DND-41 (cell line): ENCODE measurements around the gene RHOH.

ENCODE experiments used
- ATAC-seq: fragments of 200-7000 bp; cut with Tn5 transposase; 3 replicates; pipeline ENCODE4 v1.9.1; 2021; ENCODE audit warnings: low read depth; ENCODE audit not compliant: insufficient read depth
- DNase-seq: peaks from one replicate; pipeline ENCODE4 v3.0.0-alpha.2; 2020
- H2AFZ ChIP-seq: 2 replicates; pipeline ENCODE4 v1.6.0; 2012; ENCODE audit warnings: low read depth, low read length
- H3K27ac ChIP-seq: 2 replicates; pipeline ENCODE4 v1.5.1; 2012; ENCODE audit warnings: low read length, inconsistent platforms
- H3K27me3 ChIP-seq: fragments of 200-600 bp; sonication (generic); 2 replicates; pipeline ENCODE4 v1.6.0; 2012; ENCODE audit warnings: low read length, mild to moderate bottlenecking, inconsistent platforms; ENCODE audit not compliant: insufficient read depth, poor library complexity
- H3K36me3 ChIP-seq: 2 replicates; pipeline ENCODE4 v1.5.1; 2012; ENCODE audit warnings: low read length, inconsistent platforms; ENCODE audit not compliant: insufficient read depth
- H3K4me1 ChIP-seq: 2 replicates; pipeline ENCODE4 v1.5.1; 2012; ENCODE audit warnings: mild to moderate bottlenecking, low read length; ENCODE audit not compliant: insufficient read depth
- H3K4me2 ChIP-seq: 2 replicates; pipeline ENCODE4 v1.6.0; 2012; ENCODE audit warnings: mild to moderate bottlenecking, moderate library complexity, low read length, inconsistent platforms; ENCODE audit not compliant: insufficient read depth
- H3K4me3 ChIP-seq, 2 experiments: fragments of 200-600 bp in 1 of 2; shearing (Covaris generic) in 1 of 2; 2 replicates each; pipeline ENCODE4 v1.5.1; 2012 to 2016; ENCODE audit warnings: inconsistent platforms in 2 of 2, low read length in 2 of 2, mild to moderate bottlenecking in 2 of 2, low read depth in 1 of 2, moderate library complexity in 1 of 2
- H3K79me2 ChIP-seq: 2 replicates; pipeline ENCODE4 v1.6.0; 2012; ENCODE audit warnings: low read length, inconsistent platforms; ENCODE audit not compliant: insufficient read depth
- H3K9ac ChIP-seq: 2 replicates; pipeline ENCODE4 v1.6.0; 2012; ENCODE audit warnings: low read depth, mild to moderate bottlenecking, inconsistent platforms, low read length, moderate library complexity
- H3K9me3 ChIP-seq: 2 replicates; pipeline ENCODE4 v1.5.1; 2012; ENCODE audit warnings: low read length, moderate library complexity, mild to moderate bottlenecking, inconsistent platforms; ENCODE audit not compliant: insufficient read depth, severe bottlenecking
- H4K20me1 ChIP-seq: 2 replicates; pipeline ENCODE4 v1.6.0; 2012; ENCODE audit warnings: low read length; ENCODE audit not compliant: insufficient read depth
- EZH2 ChIP-seq: IDR thresholded peaks from 3 replicates; pipeline ENCODE4 v1.6.1; 2012; ENCODE audit warnings: borderline replicate concordance, low read depth, mild to moderate bottlenecking, moderate library complexity, low read length, inconsistent platforms; ENCODE audit not compliant: severe bottlenecking
- TF ChIP-seq, protein P1 (sequence below): IDR thresholded peaks from 2 replicates; pipeline ENCODE4 v1.5.1; 2012; ENCODE audit warnings: borderline replicate concordance, low read length, moderate library complexity, mild to moderate bottlenecking; ENCODE audit not compliant: poor library complexity, severe bottlenecking; ENCODE audit errors: extremely low read depth

RHOH gene

DNA sequence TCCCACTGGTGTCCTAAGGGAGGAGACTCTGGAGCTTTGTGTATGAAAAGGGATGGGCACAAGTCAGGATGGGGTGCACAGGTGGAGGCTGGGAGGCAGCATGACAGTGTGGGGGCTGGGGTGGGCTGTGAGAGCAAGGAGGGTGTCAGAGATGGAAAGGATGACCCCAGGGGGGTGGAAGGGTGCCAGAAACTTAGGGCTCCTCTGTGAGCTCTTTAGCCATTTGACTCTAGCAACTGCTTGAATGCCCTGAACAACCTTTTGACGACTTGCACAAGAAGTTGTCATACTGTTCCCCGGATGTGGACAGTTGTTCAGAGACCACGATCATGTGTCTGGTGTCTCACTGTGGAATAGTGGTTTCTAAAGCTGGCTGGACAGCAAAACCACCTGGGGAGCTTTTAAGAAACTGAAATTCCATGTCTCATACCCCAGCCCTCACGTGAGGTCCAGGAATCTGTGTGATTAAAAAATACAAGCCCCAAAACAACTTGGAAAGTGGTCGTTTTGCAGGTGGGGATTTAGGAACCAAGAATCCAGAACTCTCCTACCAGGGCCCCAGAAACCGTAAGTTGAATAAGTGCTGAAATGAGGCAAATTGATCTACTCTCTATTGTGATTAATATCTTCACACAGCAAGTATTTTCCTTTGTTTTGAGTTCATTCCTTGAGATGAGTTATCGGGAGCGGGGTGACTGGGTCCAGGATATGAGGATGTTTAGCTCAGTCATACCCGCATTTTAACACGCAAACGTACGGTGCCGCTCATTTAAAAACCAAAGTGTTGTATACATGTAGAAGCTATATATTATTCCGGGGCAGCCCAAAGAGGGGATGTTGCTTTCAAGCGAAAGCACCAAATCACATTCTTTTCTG, 3.4 kb downstream of the RHOH start:
- H4K20me1 ChIP-seq, result peaks cover 69% of the 10 kb centered on the region
- peak overlapping the region; percentile 86 for H3K9ac ChIP-seq
- H3K27ac ChIP-seq, result peak overlapping the region; percentile 98
- peaks cover 100% of the 10 kb centered on the region for H3K79me2 ChIP-seq
- peak overlapping the region; percentile 74 for H3K4me2 ChIP-seq
- peak; percentile 70 for DNase-seq
- H3K9me3 ChIP-seq, result no peaks in the 10 kb centered on the region
- H3K4me1 ChIP-seq, result peaks cover 68% of the 10 kb centered on the region
- H3K4me3 ChIP-seq, result peak overlapping the region; percentile 75 to 84
- H3K27me3 ChIP-seq, result no peaks in the 10 kb centered on the region
- H3K36me3 ChIP-seq, result peaks cover 58% of the 10 kb centered on the region
- ATAC-seq, result peak; percentile 44
- TF ChIP-seq, protein P1, sequence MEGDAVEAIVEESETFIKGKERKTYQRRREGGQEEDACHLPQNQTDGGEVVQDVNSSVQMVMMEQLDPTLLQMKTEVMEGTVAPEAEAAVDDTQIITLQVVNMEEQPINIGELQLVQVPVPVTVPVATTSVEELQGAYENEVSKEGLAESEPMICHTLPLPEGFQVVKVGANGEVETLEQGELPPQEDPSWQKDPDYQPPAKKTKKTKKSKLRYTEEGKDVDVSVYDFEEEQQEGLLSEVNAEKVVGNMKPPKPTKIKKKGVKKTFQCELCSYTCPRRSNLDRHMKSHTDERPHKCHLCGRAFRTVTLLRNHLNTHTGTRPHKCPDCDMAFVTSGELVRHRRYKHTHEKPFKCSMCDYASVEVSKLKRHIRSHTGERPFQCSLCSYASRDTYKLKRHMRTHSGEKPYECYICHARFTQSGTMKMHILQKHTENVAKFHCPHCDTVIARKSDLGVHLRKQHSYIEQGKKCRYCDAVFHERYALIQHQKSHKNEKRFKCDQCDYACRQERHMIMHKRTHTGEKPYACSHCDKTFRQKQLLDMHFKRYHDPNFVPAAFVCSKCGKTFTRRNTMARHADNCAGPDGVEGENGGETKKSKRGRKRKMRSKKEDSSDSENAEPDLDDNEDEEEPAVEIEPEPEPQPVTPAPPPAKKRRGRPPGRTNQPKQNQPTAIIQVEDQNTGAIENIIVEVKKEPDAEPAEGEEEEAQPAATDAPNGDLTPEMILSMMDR, result no peak
- no peak for TF ChIP-seq EZH2
- no peak overlapping the region for H2AFZ ChIP-seq

DNA sequence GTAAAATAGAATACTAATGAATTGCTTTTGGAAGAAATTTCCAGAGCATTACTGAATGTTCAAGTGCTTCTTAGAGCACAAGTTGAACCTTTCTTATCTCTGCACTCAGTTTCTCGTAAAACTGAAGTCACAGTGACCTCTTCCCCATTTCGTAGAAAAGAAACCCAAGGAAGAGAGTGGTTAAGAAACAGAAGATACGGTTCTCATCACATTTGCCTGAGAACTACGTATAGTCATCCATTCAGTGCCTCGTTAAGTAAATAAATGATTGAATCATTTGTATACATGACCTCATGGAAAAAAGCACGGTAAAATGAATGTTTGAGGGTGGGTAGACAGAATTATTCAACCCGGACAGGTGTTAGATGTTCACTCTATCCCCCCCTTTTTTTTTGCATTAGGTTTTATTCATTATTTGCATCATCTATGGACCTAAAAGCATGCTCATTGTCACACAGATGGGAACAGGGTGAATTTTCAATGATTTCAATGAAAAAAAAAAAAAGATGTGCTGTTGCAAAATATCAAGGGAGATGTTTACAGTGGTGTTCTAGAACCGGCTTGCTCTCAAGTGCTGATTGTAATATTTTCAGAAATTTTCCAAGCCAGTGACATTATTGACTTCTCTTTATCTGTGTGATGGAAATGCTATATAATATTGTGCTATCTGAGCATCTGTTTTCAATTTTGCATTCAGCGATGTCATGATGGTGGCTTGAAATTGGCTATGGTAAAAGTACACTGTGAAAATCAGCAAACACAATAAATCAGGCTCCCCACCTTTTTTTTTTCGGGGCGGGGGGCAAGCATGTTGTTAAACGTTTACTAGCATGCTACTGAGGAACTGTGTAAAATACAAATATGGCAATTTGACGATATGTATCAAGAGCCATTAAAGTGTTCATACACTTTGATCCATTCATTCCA, 4.3 kb downstream of the RHOH start:
- Histone ChIP-seq H3K4me3 (peak overlapping the region; percentile 75 to 84), H4K20me1 (peaks cover 77% of the 10 kb centered on the region), H3K4me2 (peak overlapping the region; percentile 74), H3K36me3 (peaks cover 64% of the 10 kb centered on the region), H3K9ac (peak overlapping the region; percentile 86), H3K9me3 (no peaks in the 10 kb centered on the region), H3K27me3 (no peaks in the 10 kb centered on the region), H3K27ac (peak overlapping the region; percentile 98), H3K79me2 (peaks cover 100% of the 10 kb centered on the region), H2AFZ (no peak overlapping the region), H3K4me1 (peaks cover 68% of the 10 kb centered on the region)
- ATAC-seq (peak; percentile 9; the same call in 1 of the 3 replicates), DNase-seq (no peak)
- no peak for TF ChIP-seq EZH2
- TF ChIP-seq, protein P1, result no peak

DNA sequence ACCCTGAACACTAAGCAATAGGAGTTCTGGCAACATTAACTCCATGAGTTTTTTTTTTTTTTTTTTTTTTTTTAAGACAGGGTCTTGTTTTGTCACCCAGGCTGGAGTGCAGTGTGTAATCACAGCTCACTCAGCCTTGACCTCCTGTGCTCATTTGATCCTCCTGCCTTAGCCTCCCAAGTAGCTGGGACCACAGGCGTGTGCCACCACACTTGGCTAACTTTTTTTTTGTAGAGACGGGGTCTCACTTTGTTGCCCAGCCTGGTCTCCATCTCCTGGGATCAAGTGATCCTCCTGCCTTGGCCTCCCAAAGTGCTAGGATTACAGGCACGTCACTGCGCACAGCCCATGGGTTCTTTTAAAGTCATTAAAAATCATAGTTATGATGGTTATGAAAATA, 5.1 kb downstream of the RHOH start:
- peaks cover 83% of the 10 kb centered on the region for H4K20me1 ChIP-seq
- no peak overlapping the region for H2AFZ ChIP-seq
- peak overlapping the region; percentile 74 for H3K4me2 ChIP-seq
- H3K27ac ChIP-seq, result peak overlapping the region; percentile 98
- H3K27me3 ChIP-seq, result no peaks in the 10 kb centered on the region
- peak overlapping the region in 1 of 2 experiments; percentile 84; a peak in 3 of 4 replicates for H3K4me3 ChIP-seq
- H3K9me3 ChIP-seq, result no peaks in the 10 kb centered on the region
- TF ChIP-seq, protein P1, result no peak
- no peak for TF ChIP-seq EZH2
- ATAC-seq, result no peak
- H3K9ac ChIP-seq, result peak overlapping the region; percentile 86
- DNase-seq, result no peak
- peaks cover 69% of the 10 kb centered on the region for H3K4me1 ChIP-seq
- peaks cover 100% of the 10 kb centered on the region for H3K79me2 ChIP-seq
- H3K36me3 ChIP-seq, result peaks cover 68% of the 10 kb centered on the region
